Kasumi-1 (cell line): ENCODE results near the gene PAFAH1B1.
"Not testable (repeated sequence)": the region's sequence is repeated elsewhere in the genome, so short reads cannot be mapped to it uniquely, and the experiment has no call there.

Experiments
- DNase-seq, 2 experiments: peaks; one replicate each; lab custom pipeline; 2025; lab: John Stamatoyannopoulos, UW

PAFAH1B1 gene

DNA sequence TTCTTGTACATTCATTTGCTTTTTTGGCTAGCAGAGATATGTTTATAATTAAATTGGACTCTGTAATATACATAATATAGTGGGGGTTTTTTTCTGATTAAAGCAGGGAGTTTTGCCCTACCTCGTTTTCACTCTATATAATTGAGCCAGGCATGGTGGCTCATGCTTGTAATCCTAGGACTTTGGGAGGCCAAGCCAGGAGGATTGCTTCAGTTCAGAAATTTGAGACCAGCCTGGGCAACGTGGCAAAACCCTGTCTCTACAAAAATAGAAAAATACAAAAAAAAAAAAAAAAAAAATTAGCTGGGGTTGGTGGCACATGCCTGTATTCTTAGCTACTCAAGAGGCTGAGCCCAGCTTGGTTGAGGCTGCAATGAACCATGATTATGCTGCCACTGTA, 42.2 kb downstream of the PAFAH1B1 start:
- no peak for DNase-seq

DNA sequence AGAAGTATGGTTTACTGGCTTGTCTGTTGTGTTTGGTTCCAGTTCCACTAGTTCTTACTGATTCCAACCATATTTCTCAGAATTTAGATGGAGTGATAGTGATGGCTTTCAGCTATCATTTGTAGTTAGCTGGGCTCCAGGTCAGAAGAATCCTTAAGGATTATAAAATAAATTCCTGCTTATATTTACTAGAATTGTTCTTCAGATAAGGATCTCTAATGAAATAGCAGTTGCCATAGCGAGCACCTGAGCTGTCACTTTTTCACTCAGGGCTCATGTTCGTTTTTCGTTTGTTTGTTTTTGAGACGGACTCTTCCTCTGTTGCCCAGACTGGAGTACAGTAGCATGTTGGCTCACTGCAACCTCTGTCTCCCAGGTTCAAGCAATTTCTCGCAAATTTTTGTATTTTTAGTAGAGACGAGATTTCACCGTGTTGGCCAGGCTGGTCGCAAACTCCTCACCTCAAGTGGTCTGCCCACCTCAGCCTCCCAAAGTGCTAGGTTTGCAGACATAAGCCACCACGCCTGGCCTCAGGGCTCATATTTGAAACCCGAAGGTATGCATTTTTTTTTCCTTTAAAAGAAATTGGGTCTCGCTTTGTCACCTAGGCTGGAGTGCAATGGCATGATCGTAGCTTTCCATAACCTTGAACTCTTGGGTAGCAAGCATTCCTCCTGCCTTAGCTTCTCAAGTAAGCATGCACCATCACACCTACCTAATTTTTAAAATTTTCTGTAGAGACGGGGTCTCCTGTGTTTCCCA, 42.9 kb downstream of the PAFAH1B1 start:
- no peak for DNase-seq

DNA sequence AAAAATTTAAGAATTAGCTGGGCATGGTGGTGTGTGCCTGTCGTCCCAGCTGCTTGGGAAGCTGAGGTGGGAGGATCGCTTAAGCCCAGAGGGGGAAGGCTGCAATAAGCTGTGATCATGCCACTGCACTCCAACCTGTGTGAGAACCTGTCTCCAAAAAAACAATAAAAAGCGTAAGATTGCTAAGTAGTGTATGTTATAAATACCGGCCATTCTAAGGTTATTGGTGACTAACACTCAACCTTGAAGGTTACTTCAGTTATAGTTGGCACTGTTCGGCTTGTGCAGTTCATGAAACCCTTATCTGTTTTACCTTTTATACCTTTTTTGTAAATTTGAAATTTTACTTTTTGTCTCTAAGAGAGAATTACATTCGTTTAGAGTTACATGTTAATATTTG, 44.0 kb downstream of the PAFAH1B1 start:
- DNase-seq, result no peak

DNA sequence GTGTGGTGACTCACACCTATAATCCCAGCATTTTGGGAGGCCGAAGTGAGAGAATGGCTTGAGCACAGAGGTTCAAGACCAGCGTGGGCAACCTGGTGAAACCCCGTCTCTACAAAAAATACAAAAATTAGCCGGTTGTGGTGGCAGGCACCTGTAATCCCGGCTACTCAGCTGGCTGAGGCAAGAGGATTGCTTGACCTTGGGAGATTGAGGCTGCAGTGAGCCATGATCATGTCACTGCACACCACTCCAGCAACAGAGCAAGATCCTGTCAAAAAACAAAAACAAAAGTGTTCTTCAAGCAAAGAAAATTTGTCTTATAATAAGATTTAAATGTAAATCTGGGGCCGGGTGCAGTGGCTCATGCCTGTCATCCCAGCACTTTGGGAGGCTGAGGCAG, 51.5 kb downstream of the PAFAH1B1 start:
- no peak for DNase-seq

DNA sequence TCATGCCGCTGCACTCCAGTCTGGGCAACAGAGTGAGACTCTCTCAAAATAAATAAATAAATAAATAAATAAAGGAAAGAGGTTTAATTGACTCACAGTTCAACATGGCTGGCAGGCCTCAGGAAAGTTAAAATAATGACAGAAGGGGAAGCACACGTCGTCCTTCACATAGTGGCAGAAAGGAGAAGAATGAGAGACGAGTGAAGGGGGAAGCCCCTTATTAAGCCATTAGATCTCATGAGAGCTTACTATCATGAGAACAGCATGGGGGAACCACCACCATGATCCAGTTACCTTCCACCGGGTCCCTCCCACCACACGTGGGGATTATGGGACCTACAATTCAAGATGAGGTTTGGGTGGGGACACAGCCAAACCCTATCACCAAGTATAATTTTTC, 54.5 kb downstream of the PAFAH1B1 start:
- no peak for DNase-seq

GRCh38 chr17:2649191-2649590, 55.7 kb downstream of the PAFAH1B1 start:
- no peak for DNase-seq

GRCh38 chr17:2652911-2653310, 59.5 kb downstream of the PAFAH1B1 start:
- DNase-seq, result not testable (repeated sequence)

GRCh38 chr17:2655546-2655945, 62.1 kb downstream of the PAFAH1B1 start:
- DNase-seq, result no peak

GRCh38 chr17:2656283-2656682, 62.8 kb downstream of the PAFAH1B1 start:
- DNase-seq, result no peak

GRCh38 chr17:2659337-2659736, 65.9 kb downstream of the PAFAH1B1 start:
- not testable (repeated sequence) for DNase-seq

DNA sequence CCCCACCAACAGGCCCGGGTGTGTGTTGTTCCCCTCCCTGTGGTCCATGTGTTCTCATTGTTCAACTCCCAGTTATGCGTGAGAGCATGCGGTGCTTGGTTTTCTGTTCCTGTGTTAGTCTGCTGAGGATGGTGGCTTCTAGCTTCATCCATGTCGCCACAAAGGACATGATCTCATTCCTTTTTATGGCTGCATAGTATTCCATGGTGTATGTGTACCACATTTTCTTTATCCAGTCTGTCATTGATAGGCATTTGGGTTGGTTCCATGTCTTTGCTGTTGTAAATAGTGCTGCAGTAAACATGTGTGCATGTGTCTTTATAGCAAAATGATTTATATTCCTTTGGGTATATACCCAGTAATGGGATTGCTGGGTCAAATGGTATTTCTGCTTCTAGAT, 67.0 kb downstream of the PAFAH1B1 start:
- not testable (repeated sequence) for DNase-seq

GRCh38 chr17:2672026-2672425, 78.6 kb downstream of the PAFAH1B1 start:
- no peak for DNase-seq

DNA sequence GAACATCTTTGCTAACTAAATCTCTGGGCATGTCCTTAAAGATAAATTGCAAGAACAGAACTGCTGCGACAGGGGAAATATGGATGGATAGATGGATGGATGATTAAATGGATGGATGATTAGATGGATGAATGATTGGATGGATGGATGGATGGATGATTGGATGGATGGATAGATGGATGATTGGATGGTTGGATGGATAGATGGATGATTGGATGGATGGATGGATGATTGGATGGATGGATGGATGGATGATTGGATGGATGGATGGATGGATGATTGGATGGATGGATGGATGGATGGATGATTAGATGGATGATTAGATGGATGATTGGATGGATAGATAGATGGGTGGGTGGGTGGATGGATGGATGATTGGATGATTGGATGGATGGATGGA, 85.8 kb downstream of the PAFAH1B1 start:
- not testable (repeated sequence) for DNase-seq

GRCh38 chr17:2680961-2681360, 87.5 kb downstream of the PAFAH1B1 start:
- no peak for DNase-seq

DNA sequence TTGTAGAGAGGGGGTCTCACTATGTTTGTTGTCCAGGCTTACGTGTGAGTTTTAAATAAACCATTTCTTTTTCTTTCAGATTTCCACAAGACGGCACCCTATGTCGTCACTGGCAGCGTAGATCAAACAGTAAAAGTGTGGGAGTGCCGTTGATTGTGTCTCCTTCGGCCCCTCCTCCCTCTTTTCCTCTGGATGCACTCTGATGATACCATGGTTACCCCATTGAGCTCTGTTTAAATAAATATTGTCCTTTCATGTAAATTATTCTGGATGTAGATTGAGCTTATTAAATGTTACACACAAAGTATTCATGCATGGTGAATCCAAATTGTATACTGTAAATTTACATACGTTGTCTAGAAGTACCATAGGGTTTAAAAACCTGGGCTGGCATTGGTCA, 88.2 kb downstream of the PAFAH1B1 start:
- DNase-seq, result no peak

DNA sequence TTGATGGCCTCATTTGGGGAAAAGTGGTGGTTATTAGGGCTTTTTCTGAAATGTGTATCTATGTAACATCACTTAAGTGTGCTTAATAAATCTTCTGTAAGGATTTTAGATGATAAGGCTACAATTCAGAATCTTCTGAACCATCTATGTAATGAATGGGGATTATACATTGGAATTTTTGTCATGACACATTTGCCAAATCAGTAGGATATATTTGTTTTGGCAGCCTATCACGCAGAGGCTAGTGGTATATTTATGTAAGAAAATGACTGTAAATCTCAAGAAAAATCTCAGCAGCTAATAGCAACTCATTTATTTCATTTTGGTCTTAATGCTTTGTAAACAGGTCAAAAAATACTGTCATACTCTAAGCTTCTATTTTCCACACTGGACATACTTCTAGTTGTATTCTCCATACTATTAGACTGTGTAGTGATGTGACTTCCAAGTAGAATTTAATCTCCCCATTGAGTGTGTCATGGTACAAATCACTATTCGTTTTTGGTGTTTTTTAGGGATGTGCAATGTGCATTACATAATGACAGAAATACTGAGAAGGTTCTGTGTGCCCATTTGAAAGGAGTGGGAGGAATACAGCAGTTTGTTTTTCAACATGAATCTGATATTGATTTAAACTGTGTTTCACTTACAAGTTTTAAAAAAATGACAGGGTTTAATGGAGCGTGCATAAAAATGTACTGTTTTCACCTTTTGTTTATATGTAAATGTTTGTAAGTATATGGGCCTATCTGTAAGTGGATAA, 88.9 kb downstream of the PAFAH1B1 start:
- no peak for DNase-seq

DNA sequence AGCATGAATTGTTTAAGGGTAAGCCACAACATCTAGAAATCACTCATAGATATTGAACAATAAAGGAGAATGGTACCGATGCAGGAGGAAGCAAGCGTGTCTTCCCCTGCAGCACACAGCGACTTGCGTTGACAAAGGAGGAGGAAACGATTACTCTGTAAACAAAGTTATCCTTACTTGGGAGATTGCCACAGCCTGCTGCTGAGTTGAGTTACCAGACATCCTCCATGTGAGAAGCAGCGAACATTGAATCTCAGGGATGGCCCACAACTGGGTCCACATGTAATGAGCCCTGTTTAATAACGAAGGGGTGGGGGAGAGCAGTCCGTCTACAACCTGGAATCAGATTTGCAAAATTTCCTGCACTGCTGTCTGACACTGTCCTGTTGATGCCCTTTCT, 90.5 kb downstream of the PAFAH1B1 start:
- DNase-seq, result no peak

DNA sequence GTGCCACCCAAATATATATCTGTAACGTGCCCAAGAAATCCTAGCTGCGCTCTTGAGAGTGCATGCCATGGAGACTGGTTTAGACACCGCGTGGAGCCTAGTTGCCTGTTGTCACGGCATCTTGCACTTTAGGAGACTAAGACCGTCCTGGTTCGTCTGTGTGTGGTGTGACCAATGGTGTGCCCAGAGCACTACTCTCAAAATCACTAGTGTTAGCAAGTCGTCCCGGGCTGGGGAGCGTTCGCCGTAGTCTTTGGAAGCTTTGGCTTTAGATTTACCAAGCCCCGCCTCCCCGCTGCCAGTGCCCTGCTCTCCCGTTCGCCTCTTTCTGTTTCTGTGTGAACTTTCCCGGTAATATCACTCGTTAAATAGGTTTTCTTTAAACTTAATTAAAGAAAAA, 91.1 kb downstream of the PAFAH1B1 start:
- no peak for DNase-seq

- no peak for DNase-seq
These were observed 92.2 kb downstream of the PAFAH1B1 start for GRCh38 chr17:2685696-2686095.

DNA sequence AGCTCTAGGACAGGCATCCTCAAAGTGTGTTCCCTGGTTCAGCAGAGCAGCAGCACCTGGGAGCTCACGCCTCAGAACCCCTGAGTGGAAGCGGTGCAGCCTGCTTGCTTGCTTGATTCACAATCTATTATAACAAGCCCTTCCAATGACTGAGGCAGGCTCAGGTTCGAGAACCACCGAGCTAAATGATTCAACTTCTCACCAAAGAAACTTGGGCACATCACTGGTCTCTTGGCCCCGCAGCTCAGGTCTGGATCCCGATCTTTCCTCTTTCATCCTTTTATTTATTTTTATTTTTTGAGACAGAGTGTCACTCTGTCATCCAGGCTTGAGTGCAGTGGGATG, 93.6 kb downstream of the PAFAH1B1 start:
- no peak for DNase-seq

DNA sequence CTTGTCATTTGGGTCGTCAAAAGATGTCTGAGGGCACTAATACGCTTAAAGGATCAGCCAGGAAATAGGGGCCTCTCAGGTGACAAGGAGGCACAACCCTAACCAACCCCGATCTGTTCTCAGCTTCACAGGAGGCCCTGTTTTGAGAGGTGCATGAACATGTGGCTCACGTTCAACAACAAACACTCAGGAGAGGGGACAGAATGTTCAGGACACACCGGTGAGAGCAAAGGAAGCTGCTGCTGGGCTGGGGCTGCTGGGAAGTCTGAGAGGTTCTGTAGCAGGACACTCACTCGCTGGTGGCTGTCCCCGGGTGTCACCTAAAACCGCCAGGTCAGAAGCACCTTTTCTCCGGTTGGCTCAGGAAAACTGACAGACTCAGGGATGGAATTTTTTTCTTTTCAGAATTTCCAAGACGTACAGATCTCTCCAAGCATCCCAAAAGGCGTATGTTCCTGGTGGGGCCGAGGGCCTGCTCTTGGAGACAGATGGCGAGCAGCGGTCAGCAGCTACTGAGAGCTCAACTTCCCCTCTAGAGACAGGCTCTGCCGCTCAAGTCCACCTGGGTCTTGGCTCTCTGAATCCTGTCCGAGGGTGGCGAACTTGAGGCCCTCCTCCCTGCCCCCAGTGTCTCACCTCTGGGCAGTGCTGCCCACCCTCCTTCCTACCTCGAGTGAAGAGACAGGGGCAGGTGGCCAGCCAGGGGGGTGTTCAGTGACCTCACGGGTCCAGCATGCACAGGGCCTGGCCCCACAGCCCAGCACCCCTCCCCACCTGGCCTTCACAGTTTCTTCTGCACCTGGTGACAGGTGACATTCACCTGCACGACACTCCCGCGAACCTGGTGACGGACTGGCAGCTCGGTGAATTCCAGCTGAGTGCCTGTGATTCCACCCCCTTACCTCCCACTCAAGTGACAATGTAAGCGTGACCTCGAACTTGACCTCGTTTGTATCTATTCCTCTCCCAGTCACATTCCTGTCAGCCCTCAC, 95.2 kb downstream of the PAFAH1B1 start:
- no peak for DNase-seq

DNA sequence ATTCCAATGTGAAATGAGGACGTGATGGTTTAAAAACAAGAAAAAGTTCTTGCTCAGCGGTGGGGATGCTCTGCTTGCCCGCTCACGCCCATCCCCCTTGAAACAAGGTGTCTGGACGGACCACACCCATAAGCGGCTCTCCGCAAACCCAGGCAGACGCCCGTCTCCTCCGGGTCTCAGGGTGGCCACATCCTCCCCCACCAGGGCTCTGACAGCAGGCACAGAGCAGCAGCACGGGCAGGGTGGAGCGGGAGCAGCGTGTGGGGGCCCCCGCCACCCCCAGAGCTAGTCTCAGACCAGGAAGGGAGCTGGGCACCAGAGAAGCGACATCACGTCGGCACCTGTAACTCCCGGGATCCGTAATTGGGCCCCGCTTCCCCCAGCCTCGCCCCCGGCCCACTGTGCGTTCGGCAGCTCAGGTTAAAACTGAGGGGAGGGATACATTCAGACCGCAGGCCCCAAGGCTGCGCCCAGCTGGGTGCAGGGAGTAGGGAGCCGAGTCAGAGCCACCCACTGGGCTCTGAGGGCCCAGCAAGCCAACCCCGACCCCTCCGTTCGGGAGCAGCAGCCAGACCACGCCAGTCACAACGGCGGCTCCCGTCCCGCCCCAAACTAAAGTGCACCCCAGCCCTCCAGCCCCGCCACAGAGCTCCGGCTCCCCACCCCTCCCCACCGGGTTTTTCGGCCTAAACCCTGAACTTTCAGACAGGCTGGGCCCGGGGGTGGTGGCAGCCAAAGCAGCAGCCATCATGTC, 96.1 kb downstream of the PAFAH1B1 start:
- no peak for DNase-seq
